AG20443 (cell line): ENCODE measurements around the gene SORCS3.

Source experiments
- DNase-seq: peaks from one replicate; pipeline ENCODE4 v3.0.0; 2012; ENCODE audit warnings: low spot score, mixed read lengths

Gene SORCS3

GRCh38 chr10:104641187-104641936 lies at the start of gene SORCS3:
Gene SORCS3 (plus strand): TSS chr10:104641290.
- DNase-seq, result peak; percentile 48

DNA sequence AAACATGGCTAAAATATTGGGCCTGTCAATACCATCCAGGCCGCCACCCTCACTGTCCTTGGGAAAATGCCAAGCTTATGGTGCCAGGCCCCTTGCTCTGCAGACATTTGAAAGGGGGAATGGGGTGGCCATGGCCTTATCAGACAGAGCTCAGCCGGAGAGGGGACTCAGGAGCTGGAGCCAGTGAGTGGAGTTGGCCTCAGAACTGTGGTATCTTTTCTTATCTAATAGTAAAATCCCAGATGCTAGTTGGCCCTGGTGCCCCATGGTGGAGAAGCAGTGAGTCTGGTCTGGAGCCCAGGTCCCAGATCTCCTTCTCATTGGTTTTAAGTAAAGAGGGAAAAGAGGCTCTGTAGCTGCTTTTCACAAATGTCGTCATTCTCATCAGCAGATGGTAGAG lies 49.6 kb upstream of the SORCS3 start:
- no peak for DNase-seq

GRCh38 chr10:104601166-104601565 lies 39.9 kb upstream of the SORCS3 start:
- no peak for DNase-seq

GRCh38 chr10:104608091-104608828 lies 32.8 kb upstream of the SORCS3 start:
- no peak for DNase-seq

GRCh38 chr10:104612571-104613205 lies 28.4 kb upstream of the SORCS3 start:
- DNase-seq, result no peak

DNA sequence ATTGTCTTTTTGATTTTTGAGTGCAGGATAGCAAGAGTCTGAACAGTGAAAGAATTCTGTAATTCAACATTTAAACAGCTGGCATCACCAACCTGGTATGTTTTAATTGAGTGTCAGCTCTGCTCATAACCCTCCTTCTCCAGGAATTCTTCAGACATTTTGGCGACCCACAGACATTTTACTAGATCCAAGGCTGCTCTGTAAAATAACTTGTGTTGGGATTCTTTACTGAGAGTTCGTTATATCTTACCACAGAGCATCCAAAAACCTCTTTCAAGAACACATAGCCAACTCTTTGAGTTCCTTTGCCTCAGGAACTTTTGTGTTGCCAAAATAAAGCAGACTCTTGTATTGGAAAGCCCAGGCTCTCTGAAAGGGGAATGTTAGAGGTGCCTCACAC lies 27.7 kb upstream of the SORCS3 start:
- DNase-seq, result no peak

DNA sequence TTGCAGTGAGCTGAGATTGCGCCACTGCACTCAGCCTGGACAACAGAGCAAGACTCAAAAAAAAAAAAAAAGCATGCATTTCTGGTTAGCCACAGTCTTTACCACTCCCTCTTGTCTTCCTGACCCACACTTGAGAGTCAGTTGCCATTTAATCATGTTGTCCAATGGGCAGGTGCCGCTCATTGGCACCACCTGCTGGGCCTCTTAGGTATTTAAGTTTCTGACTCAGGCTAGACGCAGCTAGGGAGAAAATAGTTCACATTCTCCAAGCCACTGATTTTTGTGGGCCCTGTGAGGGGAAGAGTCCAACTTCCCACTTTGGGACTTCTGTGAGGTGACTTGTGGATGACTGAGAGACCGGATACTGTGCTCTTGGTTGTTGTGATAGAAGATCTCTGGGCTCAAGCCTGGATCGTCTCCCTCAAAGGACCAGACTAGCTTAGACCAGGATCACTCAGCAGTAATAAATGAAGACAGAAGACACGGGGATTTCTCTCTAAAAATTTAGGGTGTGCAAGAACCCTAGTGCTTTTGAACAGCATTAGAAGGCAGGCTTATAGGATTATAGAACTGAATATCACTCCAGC lies 26.8 kb upstream of the SORCS3 start:
- DNase-seq, result peak; percentile 58

DNA sequence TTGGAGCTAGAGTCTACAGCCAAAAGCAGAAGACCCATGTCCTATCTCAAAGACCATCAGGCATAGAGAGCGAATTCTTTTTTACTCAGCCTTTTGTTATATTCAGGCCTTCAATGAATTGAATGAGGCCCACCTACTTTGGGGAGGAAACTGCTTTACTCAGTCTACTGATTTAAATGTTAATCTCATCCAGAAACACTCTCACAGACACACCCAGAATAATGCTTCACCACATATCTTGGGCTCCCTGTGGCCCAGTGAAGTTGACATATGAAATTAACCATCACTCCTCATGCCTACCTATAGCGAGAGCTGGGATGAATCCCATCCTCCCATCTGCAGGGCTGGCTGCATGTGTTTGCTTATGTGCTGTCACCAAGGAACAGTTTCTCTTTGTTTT lies 26.0 kb upstream of the SORCS3 start:
- no peak for DNase-seq

- DNase-seq, result no peak
These were observed 23.3 kb upstream of the SORCS3 start for GRCh38 chr10:104617831-104618230.

GRCh38 chr10:104622175-104622574 lies 18.9 kb upstream of the SORCS3 start:
- no peak for DNase-seq

DNA sequence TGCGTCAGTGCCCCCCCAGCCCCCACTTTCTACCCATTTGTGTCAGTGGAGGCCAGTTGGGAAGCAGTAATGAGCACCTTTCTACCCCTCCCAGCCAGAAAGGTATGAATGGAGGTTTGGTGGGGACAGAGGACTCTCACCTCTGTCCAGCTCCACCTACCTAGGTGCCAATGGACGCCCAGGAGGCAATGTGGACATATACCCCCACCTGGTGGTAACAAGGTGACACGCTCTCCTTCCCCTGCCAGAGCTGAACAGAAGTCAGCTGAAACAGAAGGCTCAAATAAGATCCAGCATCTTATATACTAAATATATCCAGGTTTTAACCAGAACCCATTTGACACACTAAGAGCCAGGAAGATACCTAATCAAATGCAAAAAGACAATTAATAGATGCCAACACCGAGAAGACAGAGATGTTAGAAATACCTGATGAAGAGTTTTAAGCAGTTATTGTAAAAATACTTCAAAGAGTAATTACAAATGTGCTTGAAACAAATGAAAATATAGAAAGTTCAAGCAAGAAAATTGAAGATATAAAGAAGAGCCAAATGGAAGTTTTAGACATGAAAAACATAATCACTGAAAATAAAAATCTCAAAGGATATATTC lies 18.4 kb upstream of the SORCS3 start:
- DNase-seq, result no peak

DNA sequence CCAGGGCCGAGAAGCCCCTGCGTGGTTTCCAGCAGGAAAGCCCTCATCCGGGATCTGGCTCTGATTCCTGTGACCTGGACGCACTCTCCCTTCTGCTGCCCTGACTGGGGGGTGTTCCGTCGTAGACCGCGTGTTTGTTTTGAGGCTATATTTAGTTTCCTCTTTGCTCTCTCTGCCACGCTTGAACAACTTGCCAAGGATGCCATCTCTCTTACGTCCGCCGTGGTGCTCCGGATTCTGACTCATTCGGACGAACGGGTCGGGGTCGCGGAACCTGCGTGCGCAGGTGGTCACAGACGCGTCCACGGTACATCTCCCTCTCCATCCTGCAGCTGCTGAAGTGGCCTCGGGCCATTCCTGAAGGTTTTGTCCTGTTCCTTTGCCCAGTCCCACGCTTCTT lies 10.4 kb upstream of the SORCS3 start:
- DNase-seq, result no peak

- no peak for DNase-seq
These were observed 9.1 kb upstream of the SORCS3 start for GRCh38 chr10:104631946-104632345.

DNA sequence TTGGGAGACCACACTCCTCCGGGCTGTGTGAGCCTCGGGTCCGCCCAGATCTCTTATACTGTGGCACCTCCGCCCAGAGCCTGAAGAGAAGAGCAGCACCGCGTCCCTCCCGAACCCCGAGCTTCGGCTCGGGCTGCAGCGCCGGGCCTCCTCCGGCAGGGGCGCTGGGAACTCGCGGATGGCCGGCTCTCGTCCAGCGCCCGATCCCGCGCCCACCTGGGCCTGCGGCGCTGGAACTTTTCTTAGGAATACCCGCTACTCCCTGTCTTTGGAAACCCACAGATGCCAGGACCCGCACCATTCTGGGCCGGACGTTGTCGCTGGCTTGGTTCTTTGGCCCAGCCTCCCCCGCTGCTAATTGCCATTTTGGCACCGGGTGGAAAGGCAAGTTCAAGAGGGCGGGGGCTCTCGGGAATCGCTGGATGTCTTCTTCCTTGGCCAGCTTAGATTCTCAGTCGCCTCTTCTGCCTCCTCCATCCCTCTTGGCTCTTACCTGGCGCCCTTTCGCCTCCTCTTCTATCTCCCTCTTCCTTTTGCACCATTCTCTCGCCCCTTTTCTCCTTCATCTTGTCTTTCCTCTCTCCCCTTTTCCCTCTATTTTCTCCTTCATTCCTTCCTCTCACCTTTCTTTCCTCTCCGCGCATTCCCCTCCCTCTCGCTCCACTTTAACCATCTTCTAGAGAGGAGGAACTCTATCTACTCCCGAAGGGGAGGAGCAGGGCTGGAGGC lies 2.1 kb upstream of the SORCS3 start:
- DNase-seq, result peak; percentile 69

DNA sequence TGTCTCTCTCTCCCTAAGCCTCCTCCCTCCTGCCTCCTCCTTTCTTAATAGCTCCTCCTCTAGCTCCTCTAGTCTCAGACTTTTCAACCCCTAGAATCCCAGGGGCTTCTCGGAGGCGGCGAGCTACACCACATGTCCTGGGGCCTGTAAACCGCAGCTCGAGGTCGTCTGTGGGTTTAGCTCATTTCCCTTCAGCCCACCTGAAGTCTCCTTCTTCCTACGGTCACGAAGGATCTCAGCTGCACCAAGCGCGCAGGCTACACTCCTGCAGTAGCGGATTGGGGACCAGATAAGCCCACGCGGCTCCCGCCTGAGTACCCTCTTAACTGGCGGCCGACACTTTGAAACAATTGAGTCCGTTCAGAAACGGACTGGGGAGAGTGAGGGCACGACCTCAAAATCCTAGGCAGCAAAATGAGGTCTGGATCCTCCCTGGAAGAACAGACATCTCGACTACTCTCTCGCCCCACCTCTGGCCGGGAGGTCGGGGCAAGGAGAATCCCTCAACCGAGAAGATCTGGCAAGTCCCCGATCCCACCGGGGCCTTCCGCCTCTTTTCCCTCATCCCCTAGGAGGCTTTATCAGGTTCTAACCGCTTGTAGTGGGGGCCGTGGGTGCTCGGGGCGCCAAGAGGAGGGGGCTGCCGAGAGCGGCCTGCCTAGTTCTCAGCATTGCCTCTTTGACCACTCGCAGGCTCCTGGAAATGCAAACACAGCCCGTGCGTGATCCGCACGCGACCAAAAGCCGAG lies 1.3 kb upstream of the SORCS3 start:
- no peak for DNase-seq

DNA sequence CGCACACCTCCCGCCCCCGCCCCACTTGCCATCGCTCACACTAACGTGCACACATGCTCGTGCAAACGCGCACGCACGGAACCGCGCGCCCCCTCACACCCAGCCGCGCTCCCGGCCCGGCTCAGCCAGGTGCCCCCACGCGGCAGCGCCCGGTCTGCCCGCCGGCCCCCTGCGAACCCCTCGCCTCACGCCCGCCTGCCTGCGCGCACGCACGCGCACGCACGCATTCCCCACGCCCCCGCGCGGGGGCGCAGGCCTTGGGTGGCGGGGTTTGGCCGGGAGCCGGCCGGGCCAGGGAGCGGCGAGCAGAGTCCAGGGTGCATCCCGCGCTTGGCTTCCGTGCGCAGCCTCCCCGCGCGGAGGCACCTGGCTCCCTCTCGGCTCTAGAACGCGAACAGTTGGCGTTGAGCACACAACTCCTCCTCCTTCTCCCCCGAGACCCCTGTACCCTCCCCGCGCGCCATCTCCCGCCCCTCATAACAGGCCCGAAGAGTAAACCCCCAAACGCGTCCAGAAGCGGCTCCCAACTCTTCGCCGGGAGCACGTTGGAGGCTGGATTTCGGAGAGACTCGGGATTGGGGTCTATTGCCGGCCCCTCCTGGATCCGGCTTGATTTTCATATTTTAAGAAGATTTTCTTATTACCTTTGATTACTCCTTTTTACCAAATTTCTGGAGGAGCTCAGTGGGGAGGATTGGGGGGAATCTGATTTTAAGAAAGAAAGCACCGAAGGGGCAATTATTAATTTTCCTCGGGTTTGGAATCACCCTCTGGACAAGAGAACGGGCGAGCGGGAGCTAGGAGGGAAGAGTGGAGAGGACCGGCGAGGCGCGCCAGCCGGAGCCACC lies 527 bp upstream of the SORCS3 start:
- no peak for DNase-seq

GRCh38 chr10:104641937-104642657 lies 1.0 kb downstream of the SORCS3 start:
- no peak for DNase-seq

DNA sequence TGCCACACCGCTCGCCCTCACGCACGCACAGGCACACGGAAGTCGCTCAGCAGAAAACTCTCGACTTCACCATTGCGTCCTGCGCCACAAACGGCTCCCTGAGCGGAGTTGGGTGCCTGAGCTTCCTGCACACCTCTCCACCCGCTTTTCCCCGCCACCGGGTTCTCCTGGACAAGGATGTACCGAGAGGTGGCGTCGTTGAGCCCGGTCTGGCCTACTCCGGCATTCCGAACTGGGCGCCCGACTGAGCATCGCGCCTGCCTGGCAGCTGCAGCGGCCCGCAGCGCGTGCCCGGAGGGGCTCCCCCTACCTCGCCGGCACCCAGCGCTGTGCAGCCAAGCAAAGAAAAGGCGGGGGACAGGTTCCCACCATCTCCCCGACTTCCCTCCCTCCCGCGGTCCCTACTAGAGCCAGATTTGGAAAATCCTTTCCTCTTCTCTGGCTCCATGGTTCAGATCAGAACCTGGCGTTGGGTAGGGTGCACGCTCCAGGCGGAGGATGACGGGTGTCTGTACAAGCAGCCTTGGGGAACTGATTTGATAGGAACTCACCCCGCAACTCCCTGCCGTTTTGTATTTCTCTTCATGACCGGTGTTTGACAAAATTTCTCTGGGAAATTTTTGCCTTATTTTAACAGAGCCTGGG lies 1.7 kb downstream of the SORCS3 start:
- DNase-seq, result peak; percentile 63

DNA sequence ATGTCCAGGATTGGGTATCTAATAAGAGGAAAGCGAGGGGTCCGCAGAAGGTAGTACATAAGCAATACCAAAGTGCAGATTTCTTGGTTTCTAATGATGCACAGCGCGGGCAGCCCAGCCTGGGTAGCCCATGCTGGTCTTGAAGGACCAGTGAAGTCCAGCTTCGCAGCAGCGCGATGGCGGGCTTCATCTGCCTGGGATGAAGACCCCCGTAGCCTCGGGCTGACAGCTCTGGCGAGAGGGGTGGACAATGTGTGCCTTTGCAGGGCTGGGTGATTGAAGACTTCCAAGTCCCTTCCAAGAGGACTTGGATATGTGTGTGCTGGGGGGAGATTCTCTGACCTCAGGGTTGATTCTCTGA lies 2.2 kb downstream of the SORCS3 start:
- no peak for DNase-seq
